CD4-positive, alpha-beta T cell treated with Interleukin-12 subunit alpha and Interleukin-12 subunit beta, for 1 hour (primary cell): ENCODE measurements around the gene LCLAT1.

Experiments
- DNase-seq: peaks from one replicate; pipeline ENCODE4 v3.0.0-alpha.2; 2020

LCLAT1 gene

GRCh38 chr2:30649828-30650227 is 202.8 kb downstream of the LCLAT1 start:
- DNase-seq: no peak

- DNase-seq: no peak
These were observed 205.3 kb downstream of the LCLAT1 start for GRCh38 chr2:30652271-30652915.

DNA sequence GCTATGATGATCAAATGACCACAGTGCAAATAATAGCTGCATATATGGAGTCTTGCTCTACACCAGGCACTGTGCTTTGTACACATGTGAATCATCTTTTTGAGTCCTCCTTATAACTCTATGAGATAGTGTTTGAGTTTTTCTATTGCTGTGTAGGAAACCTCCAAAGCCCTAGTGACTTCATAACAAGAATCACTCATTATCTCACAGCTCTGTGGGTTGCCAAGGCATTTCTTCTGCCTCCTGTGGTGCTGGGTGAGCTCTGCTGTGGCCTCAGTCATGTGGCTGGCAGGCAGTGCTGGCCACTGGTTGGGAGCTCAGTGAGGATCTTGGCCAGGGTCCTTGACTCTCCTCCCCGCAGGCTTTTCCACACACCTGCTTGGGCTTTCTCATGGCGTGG is 206.8 kb downstream of the LCLAT1 start:
- no peak for DNase-seq

DNA sequence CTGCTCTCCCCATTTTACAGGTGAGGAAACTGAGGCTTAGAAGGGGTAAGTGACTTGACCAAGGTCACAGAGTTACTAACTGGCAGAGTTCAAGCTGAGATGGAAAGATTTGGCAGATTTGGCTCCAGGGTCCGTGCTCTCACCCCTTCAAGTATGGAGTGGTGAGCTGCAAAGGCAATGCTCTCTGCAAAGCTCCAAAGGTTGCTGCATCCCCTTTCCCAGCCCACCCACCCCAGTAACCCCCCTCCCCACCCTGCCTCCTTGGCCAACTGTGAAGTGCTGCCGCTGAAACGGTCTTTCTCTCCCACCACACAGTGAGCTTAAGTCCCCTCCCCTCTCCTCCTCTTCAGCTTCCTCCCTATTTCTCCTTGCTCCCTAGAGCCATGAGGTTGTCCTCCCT is 207.4 kb downstream of the LCLAT1 start:
- DNase-seq: no peak

- no peak for DNase-seq
These were observed 208.2 kb downstream of the LCLAT1 start for GRCh38 chr2:30655211-30655610.

DNA sequence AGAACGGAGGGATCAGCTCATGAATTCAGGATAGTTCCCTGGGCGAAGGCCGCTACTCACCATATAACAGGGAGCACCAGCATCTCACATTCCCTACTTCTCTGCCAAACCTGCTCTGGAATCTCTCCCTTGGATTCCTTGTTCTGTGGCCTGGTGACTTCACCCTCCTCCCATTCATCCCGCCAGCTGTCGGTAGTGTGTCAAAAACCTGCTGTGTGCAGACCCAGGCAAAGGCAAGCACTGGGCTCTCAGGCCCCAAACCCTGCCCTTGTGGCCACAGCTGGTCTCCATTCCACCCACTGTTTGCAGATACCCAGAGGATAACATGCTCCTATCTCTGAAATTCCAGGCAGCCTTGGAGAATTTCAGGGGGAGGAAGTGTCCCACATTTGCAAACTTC is 208.6 kb downstream of the LCLAT1 start:
- DNase-seq: no peak

- DNase-seq: no peak
These were observed 209.0 kb downstream of the LCLAT1 start for GRCh38 chr2:30656079-30656478.

DNA sequence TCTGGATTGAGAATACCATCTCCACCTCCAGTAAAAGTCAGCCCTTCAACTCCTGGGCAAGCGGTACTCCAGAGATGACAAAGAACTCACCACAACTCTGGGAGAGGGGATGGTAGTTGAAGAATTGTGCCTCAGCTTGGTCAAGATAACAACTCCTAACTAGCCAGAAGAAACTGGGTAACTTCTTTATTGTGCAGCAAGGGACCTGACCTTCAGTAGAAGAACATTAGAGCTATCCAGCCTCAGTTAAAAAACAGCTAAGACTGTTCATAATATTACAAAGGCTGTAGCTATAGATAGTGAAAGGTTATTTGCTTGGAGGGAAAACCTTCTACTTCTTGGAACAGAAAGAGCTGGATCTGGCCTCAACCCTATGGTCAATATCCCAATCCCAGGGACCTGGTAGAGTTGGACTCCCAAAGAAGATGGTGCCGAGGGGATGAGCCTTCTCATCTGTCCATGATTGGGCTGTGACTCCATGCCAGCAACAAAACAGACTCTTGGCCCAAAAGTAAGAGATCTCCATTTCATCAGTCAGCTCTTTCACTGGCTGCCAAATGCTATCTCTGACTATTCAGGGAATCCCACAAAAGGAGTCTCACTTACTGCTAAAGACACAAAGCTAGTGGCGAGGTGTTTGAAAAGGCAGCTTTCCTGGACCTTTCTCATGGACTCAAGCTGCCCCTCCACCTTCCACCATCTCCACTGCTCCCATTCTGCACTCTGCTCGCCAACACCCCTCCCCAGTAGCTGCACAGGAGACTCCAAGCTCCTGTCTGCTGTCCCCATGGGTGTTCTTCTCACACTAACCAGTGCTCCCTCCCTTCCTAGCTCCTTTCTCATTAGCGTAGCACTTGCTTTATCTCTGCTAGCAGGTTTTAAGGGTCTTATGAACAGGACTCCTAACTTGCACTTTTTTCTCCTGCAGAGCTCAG is 214.4 kb downstream of the LCLAT1 start:
- DNase-seq: no peak

- DNase-seq: no peak
These were observed 215.5 kb downstream of the LCLAT1 start for GRCh38 chr2:30662268-30663131.

DNA sequence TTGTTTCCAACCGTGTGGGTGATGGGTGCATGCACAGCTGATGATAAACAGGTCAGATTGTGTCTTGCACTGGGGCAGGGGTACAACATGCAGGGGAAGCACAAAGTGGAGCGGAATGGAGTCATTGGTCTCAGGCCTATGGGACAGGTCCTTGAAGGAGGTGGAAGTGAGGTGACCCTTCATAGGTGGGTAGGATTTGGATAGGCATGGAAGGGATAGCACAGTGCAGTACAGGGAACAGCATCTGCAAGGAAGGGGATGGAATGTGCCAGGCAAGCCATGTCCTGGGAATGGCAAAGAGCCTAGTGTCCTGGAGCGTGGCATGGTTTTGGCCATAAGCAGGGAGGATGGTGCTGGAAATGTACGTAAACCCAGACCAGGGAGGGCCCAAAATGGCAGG is 216.3 kb downstream of the LCLAT1 start:
- no peak for DNase-seq

DNA sequence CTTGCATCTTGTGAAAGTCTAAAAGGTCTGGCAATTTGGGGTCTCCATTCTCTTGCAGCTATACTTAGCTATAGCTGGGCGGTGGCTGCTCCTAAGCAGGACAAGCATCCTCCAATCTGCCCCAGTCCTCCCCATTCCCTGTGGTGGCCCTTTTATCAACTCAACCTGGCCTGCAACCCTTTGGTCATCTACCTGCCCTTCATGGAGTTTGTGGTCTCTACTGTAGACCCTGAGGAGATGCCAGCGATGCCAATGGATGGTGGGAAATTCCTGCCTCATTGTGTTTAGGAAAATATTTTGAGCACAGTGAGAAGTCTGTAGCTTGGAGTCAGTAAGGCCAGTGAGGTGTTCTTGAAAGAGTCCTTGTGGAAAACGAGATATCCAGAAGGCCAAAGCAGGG is 216.8 kb downstream of the LCLAT1 start:
- no peak for DNase-seq

DNA sequence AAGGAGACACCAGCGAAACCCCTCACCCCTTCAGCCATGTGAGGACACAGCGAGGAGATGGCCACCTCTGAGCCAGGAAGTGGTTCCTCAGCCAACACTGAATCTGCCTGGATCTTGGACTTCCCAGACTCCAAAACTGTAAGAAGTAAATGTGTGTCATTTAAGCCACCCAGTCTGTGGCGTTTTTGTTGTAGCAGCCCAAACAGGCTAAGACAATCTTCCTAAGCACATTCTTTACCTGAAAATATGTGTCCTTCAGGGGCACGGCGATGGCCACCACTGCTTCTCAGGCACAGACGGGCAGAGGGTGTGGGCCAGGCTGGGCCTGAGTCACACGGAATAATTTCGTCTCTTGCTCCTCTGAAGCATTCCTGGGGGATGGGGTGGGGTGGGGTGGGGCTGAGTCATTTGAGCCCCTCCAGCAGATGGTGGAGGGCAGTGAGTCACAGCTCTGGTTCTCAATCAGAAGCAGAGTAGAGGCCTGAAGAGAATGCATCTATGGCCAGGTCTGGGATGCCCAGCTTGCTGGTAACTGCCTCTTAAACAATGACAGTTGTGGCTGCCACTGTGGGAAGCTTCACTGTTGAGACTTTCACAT is 217.8 kb downstream of the LCLAT1 start:
- DNase-seq: no peak

DNA sequence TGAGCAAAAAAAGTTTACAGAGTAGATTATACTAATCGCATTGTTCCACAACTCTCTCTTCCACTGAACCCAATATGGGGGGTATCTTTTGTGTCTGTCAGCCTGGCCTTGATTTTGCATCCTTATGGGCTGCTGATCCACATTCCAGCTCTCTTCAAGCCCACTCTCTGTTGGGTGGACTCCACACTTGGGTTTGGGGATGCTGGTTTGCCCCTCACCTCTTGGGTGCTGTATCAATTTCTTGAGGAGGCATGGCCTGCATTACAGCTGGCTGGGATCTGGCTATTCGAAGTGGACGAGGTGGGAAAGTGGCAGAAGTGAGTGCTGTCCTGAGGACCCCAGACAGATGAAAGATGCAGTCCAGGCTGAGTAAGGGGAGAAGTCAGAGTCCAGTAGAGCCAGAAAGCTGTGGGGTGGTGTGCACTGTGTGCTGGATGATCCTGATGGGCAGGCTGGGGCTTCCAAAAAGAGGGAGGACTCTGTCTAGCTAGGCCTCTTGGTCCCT is 218.8 kb downstream of the LCLAT1 start:
- DNase-seq: no peak

DNA sequence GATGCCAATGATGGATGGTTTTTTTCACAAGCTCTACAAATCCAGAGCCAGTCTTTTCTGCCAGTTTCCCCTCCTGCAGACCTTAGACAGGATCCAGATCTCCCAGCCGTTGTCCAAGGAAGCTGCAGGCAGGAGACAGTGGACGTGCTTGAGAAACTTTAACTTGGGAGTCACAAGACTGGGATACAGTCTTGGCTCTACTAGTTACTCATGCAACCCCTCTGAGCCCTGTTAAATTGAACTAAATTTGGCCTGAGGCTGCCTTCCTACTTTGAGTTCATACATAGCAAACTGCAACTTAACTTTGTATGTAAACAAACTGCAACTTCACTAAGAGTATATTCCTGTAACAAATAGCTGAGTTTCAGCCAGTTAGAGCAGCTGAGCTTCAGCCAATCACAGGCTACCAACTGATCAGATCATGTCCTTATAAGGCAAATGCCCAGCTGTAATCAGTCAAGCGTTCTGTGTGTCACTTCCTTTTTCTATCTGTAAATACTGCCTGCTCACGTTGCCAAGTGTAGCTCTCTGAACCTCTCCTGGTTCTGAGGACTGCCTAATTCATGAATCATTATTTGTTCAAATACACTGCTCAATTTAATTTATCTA is 219.3 kb downstream of the LCLAT1 start:
- DNase-seq: no peak

DNA sequence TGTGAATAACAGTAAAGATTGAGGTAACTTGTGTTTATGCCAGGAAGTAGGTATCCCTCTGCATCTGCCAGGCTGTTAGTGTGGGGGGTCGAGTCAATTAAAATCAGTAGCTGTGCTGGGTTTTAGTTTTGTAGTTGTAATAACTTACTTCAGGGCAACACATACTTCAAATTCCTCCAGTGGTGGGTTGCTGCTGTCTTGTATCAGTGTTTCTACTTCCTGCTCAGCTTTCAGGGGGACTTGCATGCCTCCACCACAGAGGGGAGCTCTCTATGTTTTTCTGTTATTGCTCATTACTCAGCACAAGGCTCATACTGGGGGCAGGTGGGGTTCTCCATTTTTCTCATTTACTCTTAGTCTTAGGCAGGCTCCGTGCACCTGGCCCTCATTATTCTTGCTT is 223.4 kb downstream of the LCLAT1 start:
- no peak for DNase-seq

- no peak for DNase-seq
These were observed 226.1 kb downstream of the LCLAT1 start for GRCh38 chr2:30673127-30673526.

DNA sequence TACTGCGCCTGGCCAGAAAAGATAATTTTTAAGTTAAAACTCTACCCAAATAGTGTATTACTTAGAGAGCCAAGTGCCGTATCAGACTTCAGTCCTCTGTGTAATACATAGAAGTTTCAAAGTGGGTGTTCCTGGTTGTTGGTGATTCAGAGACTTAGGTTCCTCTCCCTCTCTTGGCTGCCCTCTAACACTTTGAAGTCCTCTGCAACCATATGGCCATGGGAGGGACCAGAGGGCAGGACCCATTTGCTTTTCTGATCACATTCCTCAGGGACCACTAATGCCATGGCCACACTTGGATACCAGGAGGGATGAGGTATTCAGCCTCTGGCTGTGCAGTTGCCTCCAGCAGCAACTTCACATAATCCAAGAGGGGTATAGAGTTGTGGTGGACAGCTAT is 228.7 kb downstream of the LCLAT1 start:
- no peak for DNase-seq

GRCh38 chr2:30677231-30677630 is 230.2 kb downstream of the LCLAT1 start:
- DNase-seq: no peak

- DNase-seq: no peak
These were observed 230.9 kb downstream of the LCLAT1 start for GRCh38 chr2:30677861-30678385.

DNA sequence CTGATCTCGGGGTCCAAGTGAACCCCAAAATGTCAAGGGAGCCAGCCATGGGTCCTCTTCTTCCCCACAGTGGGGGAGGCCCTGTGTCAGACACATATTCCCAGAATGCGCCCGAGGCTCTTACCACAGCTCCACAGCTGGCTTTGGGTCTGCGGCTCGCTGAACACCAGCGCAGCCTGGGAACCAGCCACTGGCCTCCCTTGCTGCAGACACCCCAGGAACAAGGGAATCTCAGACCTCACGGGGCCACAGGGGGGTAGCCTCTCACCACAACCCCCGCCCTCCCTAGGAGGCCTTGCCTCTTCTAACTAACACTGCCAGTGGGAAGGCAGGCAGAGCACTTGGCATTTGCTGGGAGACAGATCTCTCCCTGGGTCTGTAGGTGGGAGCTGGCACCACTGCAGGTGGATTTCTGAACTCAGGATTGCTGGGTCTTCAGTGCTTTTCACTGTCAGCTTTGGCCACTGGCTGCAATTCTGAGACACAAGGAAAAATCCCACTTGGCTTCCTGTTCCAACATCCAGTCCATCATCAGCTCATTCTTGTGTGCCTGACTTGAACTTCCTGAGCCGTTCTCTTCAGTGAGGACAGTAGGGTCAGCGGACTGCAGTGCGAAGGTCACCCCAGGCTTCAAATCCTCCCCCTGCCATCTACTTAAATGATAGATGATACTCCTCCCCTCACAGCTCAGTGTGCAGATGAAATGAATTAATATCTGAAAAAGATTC is 231.5 kb downstream of the LCLAT1 start:
- DNase-seq: no peak

DNA sequence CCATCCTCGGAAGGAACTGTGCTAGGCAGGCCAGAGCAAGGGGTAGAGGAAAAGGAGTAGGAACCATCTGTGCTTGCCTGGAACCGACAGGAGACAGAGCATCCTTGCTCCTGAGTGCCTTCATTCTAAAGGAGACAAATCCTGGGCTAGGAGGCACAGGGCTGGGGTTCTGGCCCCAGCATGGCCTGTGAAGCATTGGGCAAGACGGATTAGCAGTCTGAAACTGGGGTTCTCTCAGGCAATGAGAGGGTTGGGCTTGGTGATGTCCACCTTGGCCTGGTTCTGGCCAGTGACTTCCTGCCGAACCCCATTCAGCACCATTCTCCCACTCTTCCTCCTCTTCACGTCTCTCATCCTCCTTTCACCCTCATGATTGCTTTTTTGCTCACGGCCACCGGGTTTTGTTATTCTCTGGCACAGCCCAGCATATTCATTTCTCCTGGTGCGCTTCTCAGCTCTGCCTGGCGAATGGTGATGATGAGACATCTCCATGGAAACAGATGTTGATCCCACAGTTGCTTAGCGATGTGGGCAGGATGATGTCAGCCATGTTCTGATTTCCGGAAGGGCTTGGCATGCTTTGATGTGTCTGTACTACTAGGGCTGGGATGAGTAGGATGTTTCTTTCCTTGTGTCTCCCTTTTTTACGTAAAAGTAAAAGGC is 232.5 kb downstream of the LCLAT1 start:
- DNase-seq: no peak
